RWPE1 (cell line): ENCODE data around the gene SURF4.

ENCODE experiments used
- CTCF ChIA-PET: fragments of 350-600 bp; sonication (Branson Sonifier 250); formaldehyde crosslinking; extraction: SDS; loops from one replicate; lab custom pipeline; 2021; lab: Yijun Ruan, JAX
- POLR2A ChIA-PET: fragments of 400-600 bp; formaldehyde crosslinking; extraction: SDS; loops from one replicate; lab custom pipeline; 2020; ENCODE audit warnings: antibody characterized with exemption; ENCODE audit not compliant: low non-redundant PET; lab: Yijun Ruan, JAX
- DNase-seq: peaks from one replicate; pipeline ENCODE4 v3.0.0; 2012; ENCODE audit warnings: low spot score
- H3K27ac ChIP-seq: fragments of 450-650 bp; 2 replicates; pipeline ENCODE4 v1.5.1; 2017
- TF ChIP-seq, protein P1 (sequence below): fragments of 450-650 bp; conservative IDR thresholded peaks from 2 replicates; pipeline ENCODE4 v1.5.1; 2017; ENCODE audit warnings: low read depth, mild to moderate bottlenecking

SURF4 gene

DNA sequence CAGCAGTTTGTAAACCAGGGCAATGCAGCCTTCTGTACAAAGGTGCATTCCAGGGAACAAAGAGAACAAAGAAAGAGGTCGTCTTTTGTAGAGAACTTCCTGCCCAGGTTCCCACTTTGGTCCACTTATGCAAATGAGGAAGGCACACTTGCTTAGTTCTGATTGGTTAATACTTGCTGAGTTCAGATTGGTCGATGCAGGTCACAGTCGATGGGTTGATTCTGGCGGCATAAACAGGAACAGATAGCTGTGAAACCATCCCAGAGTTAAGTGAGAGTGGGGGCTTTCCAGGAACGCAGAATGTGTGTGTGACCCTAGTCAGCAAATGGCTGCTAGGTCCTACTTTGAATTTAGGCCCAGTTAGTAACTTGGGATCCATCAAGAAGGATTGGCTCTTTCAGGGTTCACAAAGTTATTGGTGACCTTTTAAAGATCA lies 44.5 kb upstream of the SURF4 start:
- peak overlapping the region; percentile 88; the same call in 1 of the 2 replicates for H3K27ac ChIP-seq
- TF ChIP-seq, protein P1, sequence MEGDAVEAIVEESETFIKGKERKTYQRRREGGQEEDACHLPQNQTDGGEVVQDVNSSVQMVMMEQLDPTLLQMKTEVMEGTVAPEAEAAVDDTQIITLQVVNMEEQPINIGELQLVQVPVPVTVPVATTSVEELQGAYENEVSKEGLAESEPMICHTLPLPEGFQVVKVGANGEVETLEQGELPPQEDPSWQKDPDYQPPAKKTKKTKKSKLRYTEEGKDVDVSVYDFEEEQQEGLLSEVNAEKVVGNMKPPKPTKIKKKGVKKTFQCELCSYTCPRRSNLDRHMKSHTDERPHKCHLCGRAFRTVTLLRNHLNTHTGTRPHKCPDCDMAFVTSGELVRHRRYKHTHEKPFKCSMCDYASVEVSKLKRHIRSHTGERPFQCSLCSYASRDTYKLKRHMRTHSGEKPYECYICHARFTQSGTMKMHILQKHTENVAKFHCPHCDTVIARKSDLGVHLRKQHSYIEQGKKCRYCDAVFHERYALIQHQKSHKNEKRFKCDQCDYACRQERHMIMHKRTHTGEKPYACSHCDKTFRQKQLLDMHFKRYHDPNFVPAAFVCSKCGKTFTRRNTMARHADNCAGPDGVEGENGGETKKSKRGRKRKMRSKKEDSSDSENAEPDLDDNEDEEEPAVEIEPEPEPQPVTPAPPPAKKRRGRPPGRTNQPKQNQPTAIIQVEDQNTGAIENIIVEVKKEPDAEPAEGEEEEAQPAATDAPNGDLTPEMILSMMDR: no peak
- no peak for DNase-seq
- CTCF ChIA-PET: no interaction called here
- POLR2A ChIA-PET: no interaction called here

GRCh38 chr9:133419005-133419404 lies 43.1 kb upstream of the SURF4 start:
- ChIA-PET POLR2A (interaction anchor here (0.6 kb wide), 2 partner anchors 35 to 63 kb away, joined by 3 read pairs; no protein-coding TSS in a partner anchor), CTCF (interaction anchor here (0.6 kb wide), 1 partner anchor 44 kb away, joined by 3 read pairs; no protein-coding TSS in a partner anchor)
- H3K27ac ChIP-seq: peak overlapping the region; percentile 88
- TF ChIP-seq, protein P1: no peak
- DNase-seq: no peak

GRCh38 chr9:133417541-133418461 lies 41.9 kb upstream of the SURF4 start, which contains the start of gene REXO4:
Gene REXO4, minus strand, starts transcription at chr9:133418010. Its CDS starts 166 bp downstream, at chr9:133417844.
- CTCF ChIA-PET: interaction anchor here (0.6 kb wide), 1 partner anchor 46 kb away, joined by 4 read pairs; no protein-coding TSS in a partner anchor
- POLR2A ChIA-PET: interaction anchor here (0.5 to 1.0 kb wide), 3 partner anchors 41 to 578 kb away, joined by 3 to 6 read pairs (median 5); no protein-coding TSS in a partner anchor
- DNase-seq: peak; percentile 95
- peak within 1 kb of the TSS; percentile 88 for H3K27ac ChIP-seq
- TF ChIP-seq, protein P1: no peak

DNA sequence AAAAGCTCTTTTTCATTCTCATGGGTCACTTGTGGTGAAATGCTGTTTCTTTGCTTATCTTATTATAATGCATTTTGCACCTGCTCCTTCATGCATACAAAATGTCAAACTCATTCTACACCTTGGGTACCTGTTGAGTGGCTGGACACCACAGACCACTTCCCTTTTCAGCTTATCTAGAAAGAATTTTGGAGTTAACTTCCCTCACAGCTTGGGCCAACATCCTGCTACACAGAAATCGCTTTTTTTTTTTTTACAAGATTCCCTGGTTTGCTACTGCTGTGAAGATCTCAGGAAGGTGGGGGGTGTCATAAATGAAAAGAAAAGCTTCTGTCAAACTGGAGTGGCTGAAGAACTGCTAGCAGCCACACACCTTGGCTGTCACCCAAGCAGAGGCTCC lies 39.3 kb upstream of the SURF4 start:
- ChIA-PET POLR2A (interaction anchor here (0.5 kb wide), 1 partner anchor 81 kb away, joined by 10 read pairs; no protein-coding TSS in a partner anchor), CTCF (interaction anchor here (0.7 to 1.0 kb wide), 3 partner anchors 71 to 214 kb away, joined by 4 to 5 read pairs (median 5); no protein-coding TSS in a partner anchor)
- DNase-seq: no peak
- TF ChIP-seq, protein P1: no peak
- H3K27ac ChIP-seq: no peak overlapping the region

GRCh38 chr9:133408042-133408441 lies 32.2 kb upstream of the SURF4 start:
- POLR2A ChIA-PET: no interaction called here

More at GRCh38 chr9:133408042-133408441, 32.2 kb upstream of the SURF4 start:
- CTCF ChIA-PET: no interaction called here
- DNase-seq: no peak
- TF ChIP-seq, protein P1: no peak
- H3K27ac ChIP-seq: peak overlapping the region; percentile 4
